ENCODE measurements around the gene SH3GL1.

SH3GL1 gene

DNA sequence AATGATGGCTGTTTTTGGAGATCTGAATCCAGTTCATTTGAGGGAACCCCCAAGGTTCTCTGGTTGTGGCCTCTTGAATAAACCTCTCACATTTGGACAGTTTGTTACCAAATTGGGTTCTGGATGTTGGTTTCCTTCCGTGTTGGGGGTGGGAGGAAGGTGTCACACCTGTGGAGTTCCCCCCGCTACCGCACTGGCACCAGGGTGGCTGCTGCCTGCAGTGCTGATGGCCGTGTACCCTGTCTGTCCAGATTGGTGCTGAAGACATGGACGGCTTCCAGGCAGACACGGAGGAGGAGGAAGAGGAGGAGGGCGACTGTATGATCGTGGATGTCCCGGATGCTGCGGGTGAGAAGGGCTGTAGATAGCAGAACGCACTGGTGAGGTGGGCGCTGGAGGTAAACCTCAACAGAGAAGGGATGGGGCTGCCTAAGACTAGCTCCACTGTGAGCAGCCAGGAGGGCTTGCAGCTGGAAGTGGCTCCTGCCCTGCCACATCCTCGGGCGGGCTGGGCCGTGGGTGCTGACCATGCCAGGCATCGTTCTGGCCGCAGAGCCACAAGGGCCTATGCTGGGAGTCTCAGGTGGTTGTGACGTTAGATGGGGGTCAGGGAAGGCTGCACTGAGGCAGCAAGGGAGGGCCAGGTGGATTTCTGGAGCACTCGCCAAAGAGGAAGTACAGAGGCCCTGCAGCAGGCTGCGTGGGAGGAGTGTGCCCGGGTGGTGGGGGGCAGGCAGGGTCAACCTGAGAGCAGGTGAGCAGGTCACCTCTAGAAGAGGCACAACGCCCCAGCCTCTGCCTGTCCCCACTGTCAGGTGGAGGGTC, 41.9 kb upstream of the SH3GL1 start:
- Histone ChIP-seq H3K4me3 (ENCODE audit: low read length) (no peak overlapping the region), H3K9me3 (ENCODE audit: low read length) (no peaks in the 10 kb centered on the region), H3K4me1 (ENCODE audit: insufficient read depth, low read length) (no peaks in the 10 kb centered on the region), H3K27me3 (ENCODE audit: insufficient read depth, low read length) (no peaks in the 10 kb centered on the region), H3K36me3 (ENCODE audit: insufficient read depth, low read length) (peaks cover 79% of the 10 kb centered on the region), H2AFZ (ENCODE audit: low read depth, low read length) (no peak overlapping the region)

DNA sequence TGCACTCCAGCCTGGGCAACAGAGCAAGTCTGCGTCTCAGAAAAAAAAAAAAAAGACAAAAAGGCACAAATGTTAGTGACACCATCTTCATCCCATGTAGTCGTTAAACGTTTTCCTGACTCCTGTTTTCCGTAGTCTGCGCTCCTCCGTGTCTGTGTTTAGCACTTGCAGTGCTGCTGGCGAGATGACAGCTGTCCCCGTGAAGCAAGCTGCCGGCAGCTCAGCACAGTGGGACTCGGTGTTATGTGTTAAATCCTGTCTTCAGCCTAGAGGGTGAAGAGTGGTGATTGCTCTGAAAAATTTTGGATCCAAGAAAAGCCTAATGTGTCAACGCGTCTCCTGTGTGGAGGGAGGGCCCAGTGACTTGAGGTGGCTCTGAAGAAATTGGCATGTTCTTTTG, 38.9 kb upstream of the SH3GL1 start:
- Histone ChIP-seq H3K9me3 (ENCODE audit: low read length) (no peaks in the 10 kb centered on the region), H3K36me3 (ENCODE audit: insufficient read depth, low read length) (peaks cover 75% of the 10 kb centered on the region), H3K4me1 (ENCODE audit: insufficient read depth, low read length) (no peaks in the 10 kb centered on the region), H3K27me3 (ENCODE audit: insufficient read depth, low read length) (no peaks in the 10 kb centered on the region), H3K4me3 (ENCODE audit: low read length) (no peak overlapping the region), H2AFZ (ENCODE audit: low read depth, low read length) (no peak overlapping the region)

DNA sequence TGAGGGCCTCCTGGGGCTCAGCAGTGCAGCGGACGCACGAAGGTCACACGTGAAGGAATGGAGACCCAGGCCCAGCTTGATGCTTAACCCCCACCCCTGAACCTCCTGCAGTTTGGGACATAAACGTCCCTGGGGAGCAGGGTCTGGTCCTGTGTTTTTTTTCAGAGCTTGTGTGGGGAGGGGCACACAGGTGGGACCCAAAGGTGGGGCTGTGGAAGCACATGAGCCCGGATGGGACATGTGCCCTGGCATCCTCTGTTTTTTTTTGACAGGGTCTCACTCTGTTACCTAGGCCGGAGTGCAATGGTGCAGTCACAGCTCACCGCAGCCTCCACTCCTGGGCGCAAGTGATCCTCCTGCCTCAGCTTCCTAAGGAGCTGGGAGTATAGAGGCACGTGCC, 36.8 kb upstream of the SH3GL1 start:
- no peak overlapping the region for H3K4me3 ChIP-seq (ENCODE audit: low read length)
- no peaks in the 10 kb centered on the region for H3K4me1 ChIP-seq (ENCODE audit: insufficient read depth, low read length)
- H2AFZ ChIP-seq (ENCODE audit: low read depth, low read length), result no peak overlapping the region
- H3K9me3 ChIP-seq (ENCODE audit: low read length), result no peaks in the 10 kb centered on the region
- peaks cover 77% of the 10 kb centered on the region for H3K36me3 ChIP-seq (ENCODE audit: insufficient read depth, low read length)
- H3K27me3 ChIP-seq (ENCODE audit: insufficient read depth, low read length), result no peaks in the 10 kb centered on the region

DNA sequence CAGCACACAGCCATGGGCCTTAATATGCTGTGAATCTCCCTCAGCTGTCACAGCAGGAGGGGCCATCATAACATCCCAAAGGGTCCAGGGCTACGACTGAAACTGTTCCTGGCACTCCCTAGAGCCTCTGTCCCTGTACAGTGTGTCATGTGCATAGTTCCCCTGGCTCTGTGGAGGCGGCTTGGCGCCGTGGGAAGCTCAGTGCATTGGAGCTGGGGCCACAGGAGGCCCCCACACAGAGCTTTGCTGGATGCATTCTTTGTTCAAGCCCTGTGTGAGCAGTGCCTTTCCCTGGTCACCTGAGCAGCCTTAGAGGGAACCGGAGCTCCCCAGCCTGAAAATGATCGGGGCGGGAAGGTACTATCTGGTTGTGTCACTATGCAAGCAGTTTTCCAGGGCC, 35.9 kb upstream of the SH3GL1 start:
- no peaks in the 10 kb centered on the region for H3K27me3 ChIP-seq (ENCODE audit: insufficient read depth, low read length)
- no peaks in the 10 kb centered on the region for H3K4me1 ChIP-seq (ENCODE audit: insufficient read depth, low read length)
- peaks cover 84% of the 10 kb centered on the region for H3K36me3 ChIP-seq (ENCODE audit: insufficient read depth, low read length)
- no peak overlapping the region for H3K4me3 ChIP-seq (ENCODE audit: low read length)
- no peaks in the 10 kb centered on the region for H3K9me3 ChIP-seq (ENCODE audit: low read length)
- H2AFZ ChIP-seq (ENCODE audit: low read depth, low read length), result no peak overlapping the region

DNA sequence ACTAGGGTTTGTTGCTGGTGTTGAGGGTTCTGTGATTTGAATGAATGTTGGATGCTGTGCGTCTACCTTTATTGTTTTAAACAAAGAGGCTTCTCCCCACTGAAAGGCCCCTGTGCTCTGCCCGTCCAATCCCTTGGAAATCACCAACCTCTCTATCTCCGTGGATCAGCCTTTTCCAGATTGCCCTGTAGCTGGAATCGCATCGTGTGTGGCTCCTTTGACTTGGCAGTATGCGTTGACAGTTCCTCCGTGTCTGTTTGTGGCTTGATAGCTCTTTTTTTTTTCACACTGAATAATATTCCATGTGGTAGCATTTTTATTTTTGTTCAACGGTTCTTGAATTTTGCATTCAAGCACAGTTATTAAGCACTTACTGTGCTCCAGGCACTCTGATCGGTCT, 34.0 kb upstream of the SH3GL1 start:
- H3K4me1 ChIP-seq (ENCODE audit: insufficient read depth, low read length), result no peaks in the 10 kb centered on the region
- H3K36me3 ChIP-seq (ENCODE audit: insufficient read depth, low read length), result peaks cover 89% of the 10 kb centered on the region
- H3K4me3 ChIP-seq (ENCODE audit: low read length), result no peak overlapping the region
- H3K27me3 ChIP-seq (ENCODE audit: insufficient read depth, low read length), result no peaks in the 10 kb centered on the region
- no peaks in the 10 kb centered on the region for H3K9me3 ChIP-seq (ENCODE audit: low read length)
- no peak overlapping the region for H2AFZ ChIP-seq (ENCODE audit: low read depth, low read length)

DNA sequence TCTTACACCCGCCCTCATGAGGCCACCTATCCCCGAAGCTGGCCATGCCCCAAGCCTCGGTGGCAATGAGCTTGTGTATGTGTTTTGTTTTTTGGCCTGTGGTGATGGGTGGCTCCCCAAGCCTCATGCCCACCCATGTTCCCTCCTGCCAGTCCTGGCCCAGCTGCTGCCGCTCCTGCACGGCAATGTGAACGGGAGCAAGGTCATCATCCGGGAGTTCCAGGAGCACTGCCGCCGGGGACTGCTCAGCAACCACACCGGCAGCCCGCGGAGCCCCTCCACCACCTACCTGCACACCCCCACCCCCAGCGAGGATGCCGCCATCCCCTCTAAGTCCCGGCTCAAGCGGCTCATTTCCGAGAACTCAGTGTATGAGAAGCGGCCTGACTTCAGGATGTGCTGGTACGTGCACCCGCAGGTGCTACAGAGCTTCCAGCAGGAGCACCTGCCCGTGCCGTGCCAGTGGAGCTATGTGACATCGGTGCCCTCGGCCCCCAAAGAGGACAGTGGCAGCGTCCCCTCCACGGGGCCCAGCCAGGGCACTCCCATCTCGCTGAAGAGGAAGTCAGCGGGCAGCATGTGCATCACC, 32.7 kb upstream of the SH3GL1 start:
- no peaks in the 10 kb centered on the region for H3K4me1 ChIP-seq (ENCODE audit: insufficient read depth, low read length)
- no peaks in the 10 kb centered on the region for H3K27me3 ChIP-seq (ENCODE audit: insufficient read depth, low read length)
- H3K9me3 ChIP-seq (ENCODE audit: low read length), result no peaks in the 10 kb centered on the region
- no peak overlapping the region for H3K4me3 ChIP-seq (ENCODE audit: low read length)
- no peak overlapping the region for H2AFZ ChIP-seq (ENCODE audit: low read depth, low read length)
- H3K36me3 ChIP-seq (ENCODE audit: insufficient read depth, low read length), result peaks cover 91% of the 10 kb centered on the region

DNA sequence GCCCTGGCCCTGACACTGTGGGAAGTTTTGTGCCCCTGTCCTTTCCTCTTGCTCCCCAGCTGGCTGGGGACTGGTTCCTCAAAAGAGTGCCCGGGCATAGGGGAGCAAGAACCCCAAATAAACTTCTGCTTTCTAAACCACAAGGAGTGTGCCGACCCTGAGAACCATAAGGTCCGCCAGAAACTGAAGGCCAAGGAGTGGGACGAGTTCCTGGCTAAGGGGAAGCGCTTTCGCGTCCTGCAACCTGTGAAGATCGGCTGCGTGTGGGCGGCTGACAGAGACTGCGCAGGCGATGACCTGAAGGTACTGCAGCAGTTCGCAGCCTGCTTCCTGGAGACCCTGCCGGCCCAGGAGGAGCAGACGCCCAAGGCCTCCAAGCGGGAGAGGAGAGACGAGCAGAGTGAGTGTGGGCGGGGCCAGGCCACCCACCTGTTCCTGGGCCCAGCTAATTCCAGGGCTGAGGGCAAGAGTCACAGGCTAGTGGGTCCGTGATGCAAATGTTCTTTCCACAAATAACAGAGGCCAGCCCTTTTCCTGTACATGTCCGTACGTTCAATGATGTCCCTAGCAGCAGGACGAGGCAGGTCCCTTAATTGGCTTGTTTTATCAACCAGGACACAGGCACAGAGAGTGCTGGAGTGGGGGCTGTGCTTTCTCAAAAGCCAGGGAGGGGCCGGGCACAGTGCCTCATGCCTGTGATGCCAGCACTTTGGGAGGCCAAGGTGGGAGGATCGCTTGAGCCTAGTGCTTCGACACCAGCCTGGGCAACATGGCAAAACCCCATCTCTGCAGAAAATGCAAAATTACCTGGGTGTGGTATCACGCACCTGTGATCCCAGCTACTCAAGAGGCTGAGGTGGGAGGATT, 31.7 kb upstream of the SH3GL1 start:
- Histone ChIP-seq H2AFZ (ENCODE audit: low read depth, low read length) (no peak overlapping the region), H3K4me3 (ENCODE audit: low read length) (no peak overlapping the region), H3K4me1 (ENCODE audit: insufficient read depth, low read length) (no peaks in the 10 kb centered on the region), H3K27me3 (ENCODE audit: insufficient read depth, low read length) (no peaks in the 10 kb centered on the region), H3K36me3 (ENCODE audit: insufficient read depth, low read length) (peaks cover 84% of the 10 kb centered on the region), H3K9me3 (ENCODE audit: low read length) (no peaks in the 10 kb centered on the region)

DNA sequence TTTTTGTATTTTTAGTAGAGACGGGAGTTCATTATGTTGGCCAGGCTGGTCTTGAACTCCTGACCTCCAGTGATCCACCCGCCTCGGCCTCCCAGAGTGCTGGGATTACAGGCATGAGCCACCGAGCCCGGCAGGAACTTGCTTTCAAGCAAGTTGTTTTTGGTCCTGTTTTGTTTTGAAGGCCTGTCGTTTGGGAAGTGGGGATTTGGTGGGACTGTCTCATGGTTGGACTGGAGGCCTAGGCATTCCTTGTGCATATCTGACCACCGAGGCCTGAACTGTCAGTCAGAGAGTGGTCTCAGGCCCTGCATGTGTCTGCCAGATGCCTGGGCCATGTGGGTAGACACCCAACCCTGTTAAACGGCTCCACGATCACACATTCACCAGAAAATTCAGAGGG, 30.9 kb upstream of the SH3GL1 start:
- no peak overlapping the region for H3K4me3 ChIP-seq (ENCODE audit: low read length)
- peaks cover 77% of the 10 kb centered on the region for H3K36me3 ChIP-seq (ENCODE audit: insufficient read depth, low read length)
- no peaks in the 10 kb centered on the region for H3K9me3 ChIP-seq (ENCODE audit: low read length)
- no peak overlapping the region for H2AFZ ChIP-seq (ENCODE audit: low read depth, low read length)
- no peaks in the 10 kb centered on the region for H3K4me1 ChIP-seq (ENCODE audit: insufficient read depth, low read length)
- no peaks in the 10 kb centered on the region for H3K27me3 ChIP-seq (ENCODE audit: insufficient read depth, low read length)

DNA sequence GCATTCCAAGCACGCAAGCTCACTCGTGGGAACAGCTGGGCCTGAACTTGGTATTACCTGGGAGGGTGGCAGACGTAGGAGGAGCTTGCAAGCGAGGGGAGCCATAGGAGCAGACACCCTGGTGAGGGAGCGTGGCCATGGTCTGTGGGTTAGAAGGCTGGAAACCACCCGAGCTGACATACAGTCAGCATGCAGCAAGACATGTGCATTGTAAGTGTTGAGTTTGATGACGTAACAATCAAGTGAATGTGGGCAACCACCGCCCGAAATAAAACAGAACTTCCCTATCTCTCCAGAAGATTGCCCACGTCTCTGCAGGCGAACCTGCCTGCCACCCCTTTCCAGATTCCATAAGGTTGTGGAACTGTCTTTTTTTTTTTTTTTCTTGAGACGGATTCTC, 30.4 kb upstream of the SH3GL1 start:
- no peaks in the 10 kb centered on the region for H3K9me3 ChIP-seq (ENCODE audit: low read length)
- no peaks in the 10 kb centered on the region for H3K4me1 ChIP-seq (ENCODE audit: insufficient read depth, low read length)
- peaks cover 73% of the 10 kb centered on the region for H3K36me3 ChIP-seq (ENCODE audit: insufficient read depth, low read length)
- H3K4me3 ChIP-seq (ENCODE audit: low read length), result no peak overlapping the region
- H2AFZ ChIP-seq (ENCODE audit: low read depth, low read length), result no peak overlapping the region
- H3K27me3 ChIP-seq (ENCODE audit: insufficient read depth, low read length), result no peaks in the 10 kb centered on the region

DNA sequence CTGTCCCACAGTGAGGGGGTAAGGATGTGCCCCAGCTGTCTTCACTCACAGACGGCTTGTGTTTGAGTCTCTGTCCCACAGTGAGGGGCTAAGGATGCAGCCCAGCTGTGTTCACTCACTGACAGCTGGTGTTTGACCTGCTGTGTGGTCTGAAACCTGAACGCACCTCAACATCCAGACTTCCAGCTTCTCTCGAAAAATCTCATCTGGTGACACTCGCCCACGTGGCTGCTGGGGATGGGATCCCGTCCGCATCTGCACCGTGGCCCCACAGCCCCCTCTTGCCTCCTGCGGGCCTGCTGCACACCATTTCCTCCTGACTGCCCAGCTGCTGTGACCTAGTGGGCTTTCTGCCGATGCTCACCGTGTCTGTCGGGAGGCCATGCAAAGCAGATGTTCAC, 29.4 kb upstream of the SH3GL1 start:
- H2AFZ ChIP-seq (ENCODE audit: low read depth, low read length), result no peak overlapping the region
- no peaks in the 10 kb centered on the region for H3K4me1 ChIP-seq (ENCODE audit: insufficient read depth, low read length)
- H3K36me3 ChIP-seq (ENCODE audit: insufficient read depth, low read length), result peaks cover 74% of the 10 kb centered on the region
- no peaks in the 10 kb centered on the region for H3K27me3 ChIP-seq (ENCODE audit: insufficient read depth, low read length)
- no peaks in the 10 kb centered on the region for H3K9me3 ChIP-seq (ENCODE audit: low read length)
- H3K4me3 ChIP-seq (ENCODE audit: low read length), result no peak overlapping the region

DNA sequence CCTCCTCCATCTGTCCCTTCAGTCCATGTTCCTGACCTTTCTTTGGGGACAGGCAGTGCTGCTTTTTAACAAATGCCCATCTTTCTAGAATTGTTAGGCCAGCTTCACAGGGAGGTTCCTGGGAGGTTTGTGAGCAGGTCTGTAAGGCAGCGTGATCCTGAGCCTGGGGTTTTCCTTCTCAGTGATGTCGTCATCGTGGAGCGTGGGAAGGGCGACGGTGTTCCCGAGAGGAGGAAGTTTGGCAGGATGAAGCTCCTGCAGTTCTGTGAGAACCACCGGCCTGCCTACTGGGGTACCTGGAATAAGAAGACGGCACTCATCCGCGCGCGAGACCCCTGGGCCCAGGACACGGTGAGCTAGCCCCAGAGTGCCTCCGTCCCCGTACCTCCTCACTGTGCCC, 28.9 kb upstream of the SH3GL1 start:
- Histone ChIP-seq H3K9me3 (ENCODE audit: low read length) (no peaks in the 10 kb centered on the region), H3K4me1 (ENCODE audit: insufficient read depth, low read length) (no peaks in the 10 kb centered on the region), H3K27me3 (ENCODE audit: insufficient read depth, low read length) (no peaks in the 10 kb centered on the region), H3K36me3 (ENCODE audit: insufficient read depth, low read length) (peaks cover 73% of the 10 kb centered on the region), H3K4me3 (ENCODE audit: low read length) (no peak overlapping the region), H2AFZ (ENCODE audit: low read depth, low read length) (no peak overlapping the region)

DNA sequence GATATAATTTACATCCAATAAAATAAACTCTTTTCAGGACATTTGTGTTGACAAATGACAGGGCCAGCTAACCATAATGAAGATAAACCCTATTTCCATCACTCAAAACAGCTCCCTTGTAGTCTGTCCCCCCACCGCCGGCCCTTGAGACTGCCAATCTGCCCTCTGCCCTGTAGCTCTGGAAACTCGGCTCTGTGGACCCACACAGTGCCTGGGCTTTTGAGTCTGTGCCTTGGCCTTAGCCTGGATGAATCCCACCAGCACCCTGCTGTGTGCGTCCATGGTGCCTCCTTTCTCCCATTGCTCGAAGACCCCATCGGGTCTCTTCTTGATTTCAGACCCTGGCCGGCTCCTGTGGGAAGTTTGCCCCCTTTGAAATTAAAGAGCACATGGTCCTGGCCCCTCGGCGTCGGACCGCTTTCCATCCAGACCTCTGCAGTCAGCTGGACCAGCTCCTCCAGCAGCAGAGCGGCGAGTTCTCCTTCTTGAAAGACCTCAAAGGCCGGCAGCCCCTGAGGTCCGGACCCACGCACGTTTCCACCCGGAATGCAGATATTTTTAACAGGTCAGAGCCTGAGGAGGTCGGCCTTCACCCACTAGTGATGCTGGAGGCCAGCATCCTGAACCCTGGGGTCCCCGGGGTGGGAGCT, 28.1 kb upstream of the SH3GL1 start:
- no peak overlapping the region for H2AFZ ChIP-seq (ENCODE audit: low read depth, low read length)
- H3K9me3 ChIP-seq (ENCODE audit: low read length), result no peaks in the 10 kb centered on the region
- no peak overlapping the region for H3K4me3 ChIP-seq (ENCODE audit: low read length)
- no peaks in the 10 kb centered on the region for H3K4me1 ChIP-seq (ENCODE audit: insufficient read depth, low read length)
- no peaks in the 10 kb centered on the region for H3K27me3 ChIP-seq (ENCODE audit: insufficient read depth, low read length)
- peaks cover 73% of the 10 kb centered on the region for H3K36me3 ChIP-seq (ENCODE audit: insufficient read depth, low read length)

DNA sequence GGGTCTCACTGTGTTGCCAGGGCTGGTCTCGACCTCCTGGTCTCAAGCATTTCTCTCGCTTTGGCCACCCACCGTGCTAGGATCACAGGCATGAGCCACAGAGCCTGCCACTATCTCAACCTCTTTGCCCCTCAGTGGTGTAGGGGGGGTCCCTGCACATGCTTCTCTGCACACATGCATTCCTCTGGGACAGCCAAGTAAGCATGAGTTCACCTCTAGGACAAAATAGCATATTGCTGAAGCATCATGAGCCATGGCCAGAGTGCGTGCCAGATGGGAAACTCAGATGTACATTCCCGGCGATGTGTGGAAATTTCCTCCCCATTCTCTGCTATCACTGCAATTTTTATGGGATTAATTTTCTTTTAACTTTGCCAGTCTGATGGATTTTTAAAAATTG, 25.2 kb upstream of the SH3GL1 start:
- H3K4me3 ChIP-seq (ENCODE audit: low read length), result no peak overlapping the region
- H3K36me3 ChIP-seq (ENCODE audit: insufficient read depth, low read length), result peaks cover 71% of the 10 kb centered on the region
- H2AFZ ChIP-seq (ENCODE audit: low read depth, low read length), result no peak overlapping the region
- H3K9me3 ChIP-seq (ENCODE audit: low read length), result no peaks in the 10 kb centered on the region
- H3K27me3 ChIP-seq (ENCODE audit: insufficient read depth, low read length), result no peaks in the 10 kb centered on the region
- no peaks in the 10 kb centered on the region for H3K4me1 ChIP-seq (ENCODE audit: insufficient read depth, low read length)

Measured in neuron (in vitro differentiated cells).